NOMO-1 treated with dmso at 0.1 percent for 144 hours (cell line): ENCODE measurements around the gene WWOX.

Experiments used
- DNase-seq: peaks from one replicate; lab custom pipeline; 2025; ENCODE audit not compliant: unreplicated experiment; lab: John Stamatoyannopoulos, UW

Gene WWOX

GRCh38 chr16:79098907-79099306 lies 999.5 kb downstream of the WWOX start:
- DNase-seq: no peak

- DNase-seq: no peak
Measured at GRCh38 chr16:79099716-79100115, 1000.3 kb downstream of the WWOX start.

GRCh38 chr16:79100447-79100846 lies 1001.0 kb downstream of the WWOX start:
- DNase-seq: no peak

GRCh38 chr16:79101491-79101890 lies 1002.0 kb downstream of the WWOX start:
- no peak for DNase-seq

GRCh38 chr16:79104567-79104966 lies 1005.1 kb downstream of the WWOX start:
- no peak for DNase-seq

GRCh38 chr16:79107301-79107700 lies 1007.8 kb downstream of the WWOX start:
- DNase-seq: no peak

- DNase-seq: no peak
Measured at GRCh38 chr16:79109771-79110170, 1010.3 kb downstream of the WWOX start.

- no peak for DNase-seq
Measured at GRCh38 chr16:79110242-79110641, 1010.8 kb downstream of the WWOX start.

GRCh38 chr16:79110953-79111352 lies 1011.5 kb downstream of the WWOX start:
- DNase-seq: no peak

- DNase-seq: no peak
Measured at GRCh38 chr16:79112462-79112861, 1013.0 kb downstream of the WWOX start.

- DNase-seq: no peak
Measured at GRCh38 chr16:79113826-79114225, 1014.4 kb downstream of the WWOX start.

GRCh38 chr16:79114759-79115158 lies 1015.3 kb downstream of the WWOX start:
- no peak for DNase-seq

GRCh38 chr16:79121906-79122305 lies 1022.5 kb downstream of the WWOX start:
- DNase-seq: no peak

- no peak for DNase-seq
Measured at GRCh38 chr16:79122343-79122742, 1022.9 kb downstream of the WWOX start.

GRCh38 chr16:79124016-79124756 lies 1024.7 kb downstream of the WWOX start:
- DNase-seq: no peak

GRCh38 chr16:79127766-79128165 lies 1028.3 kb downstream of the WWOX start:
- DNase-seq: no peak

GRCh38 chr16:79128706-79129105 lies 1029.3 kb downstream of the WWOX start:
- no peak for DNase-seq

- no peak for DNase-seq
Measured at GRCh38 chr16:79130616-79131015, 1031.2 kb downstream of the WWOX start.

- no peak for DNase-seq
Measured at GRCh38 chr16:79131321-79132075, 1032.0 kb downstream of the WWOX start.

- no peak for DNase-seq
Measured at GRCh38 chr16:79132701-79133100, 1033.2 kb downstream of the WWOX start.

GRCh38 chr16:79134300-79134699 lies 1034.8 kb downstream of the WWOX start:
- DNase-seq: no peak

- DNase-seq: no peak
Measured at GRCh38 chr16:79136955-79137354, 1037.5 kb downstream of the WWOX start.
